Measurements from ENCODE around the gene NCKIPSD. TPM values are rescaled to one million over a fixed set of nuclear protein-coding genes. Genes with fewer than 3 reads are reported as not detected.

The NCKIPSD gene
- total RNA-seq, 1 experiment from 2014 or later = 26.9 TPM

GRCh38 chr3:48639944-48640606 lies 45.6 kb downstream of the NCKIPSD start:
- Mint-ChIP-seq H3K4me1 (ENCODE audit: low read depth, unreplicated experiment) (no peaks in the 10 kb centered on the region), H3K27ac (ENCODE audit: unreplicated experiment) (no peak overlapping the region), H3K36me3 (ENCODE audit: insufficient read depth, unreplicated experiment) (peaks cover 42% of the 10 kb centered on the region), H3K27me3 (ENCODE audit: unreplicated experiment) (no peaks in the 10 kb centered on the region), H3K9me3 (ENCODE audit: low read depth, unreplicated experiment) (no peaks in the 10 kb centered on the region), H3K4me3 (ENCODE audit: low read depth, unreplicated experiment) (no peak overlapping the region)
- CTCF ChIA-PET = no interaction called here
- no peak for TF ChIP-seq CTCF (IDR thresholded peaks at IDR 0.05; ENCODE audit: unreplicated experiment)
- intact Hi-C loops (cut with micrococcal nuclease; ENCODE audit: unreplicated experiment) = no loop called here
- DNase-seq = no peak
- no TSS peak for BruUV-seq (replicated peaks)

GRCh38 chr3:48637305-48637704 lies 48.4 kb downstream of the NCKIPSD start:
- Mint-ChIP-seq H3K9me3 (ENCODE audit: low read depth, unreplicated experiment) (no peaks in the 10 kb centered on the region), H3K27me3 (ENCODE audit: unreplicated experiment) (no peaks in the 10 kb centered on the region), H3K4me3 (ENCODE audit: low read depth, unreplicated experiment) (no peak overlapping the region), H3K4me1 (ENCODE audit: low read depth, unreplicated experiment) (no peaks in the 10 kb centered on the region), H3K27ac (ENCODE audit: unreplicated experiment) (no peak overlapping the region), H3K36me3 (ENCODE audit: insufficient read depth, unreplicated experiment) (peaks cover 45% of the 10 kb centered on the region)
- DNase-seq = no peak
- intact Hi-C loops (cut with micrococcal nuclease; ENCODE audit: unreplicated experiment) = no loop called here
- no TSS peak for BruUV-seq (replicated peaks)
- TF ChIP-seq CTCF (IDR thresholded peaks at IDR 0.05; ENCODE audit: unreplicated experiment) = no peak
- CTCF ChIA-PET = no interaction called here

DNA sequence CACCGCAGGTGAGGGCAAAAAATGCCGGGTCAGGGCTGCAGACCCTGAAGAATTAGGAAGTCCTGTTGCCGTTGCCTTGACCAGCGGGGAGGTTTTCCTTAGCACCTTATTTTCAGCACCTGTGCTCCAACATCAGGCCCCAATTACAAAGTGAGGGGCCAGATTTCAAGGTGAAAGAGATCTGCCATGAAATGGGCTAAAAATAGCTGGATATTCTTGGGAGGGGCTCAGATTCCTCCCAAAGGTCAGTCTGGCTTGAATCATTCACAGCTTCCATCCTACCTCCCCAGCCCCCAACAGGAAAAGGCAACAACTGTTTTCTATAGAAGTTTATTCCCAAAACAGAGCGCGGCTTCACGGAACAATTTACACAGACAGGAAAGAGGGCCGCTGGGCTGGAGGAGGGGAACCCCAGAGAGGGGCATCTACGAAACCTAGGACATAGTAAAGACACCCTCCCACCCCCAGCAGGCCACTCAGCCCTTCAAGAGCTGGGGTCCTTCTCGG lies 49.5 kb downstream of the NCKIPSD start:
- CTCF ChIA-PET = interaction anchor here (1.3 to 1.9 kb wide), 3 partner anchors 50 to 163 kb away, joined by 4 to 7 read pairs (median 4); no protein-coding TSS in a partner anchor
- H3K9me3 Mint-ChIP-seq (ENCODE audit: low read depth, unreplicated experiment) = no peaks in the 10 kb centered on the region
- peak overlapping the region; percentile 72 for H3K4me3 Mint-ChIP-seq (ENCODE audit: low read depth, unreplicated experiment)
- intact Hi-C loops (cut with micrococcal nuclease; ENCODE audit: unreplicated experiment) = no loop called here
- no peaks in the 10 kb centered on the region for H3K27me3 Mint-ChIP-seq (ENCODE audit: unreplicated experiment)
- no peak for TF ChIP-seq CTCF (IDR thresholded peaks at IDR 0.05; ENCODE audit: unreplicated experiment)
- H3K27ac Mint-ChIP-seq (ENCODE audit: unreplicated experiment) = no peak overlapping the region
- H3K36me3 Mint-ChIP-seq (ENCODE audit: insufficient read depth, unreplicated experiment) = peaks cover 40% of the 10 kb centered on the region
- DNase-seq = no peak
- H3K4me1 Mint-ChIP-seq (ENCODE audit: low read depth, unreplicated experiment) = no peaks in the 10 kb centered on the region
- BruUV-seq (replicated peaks) = no TSS peak

DNA sequence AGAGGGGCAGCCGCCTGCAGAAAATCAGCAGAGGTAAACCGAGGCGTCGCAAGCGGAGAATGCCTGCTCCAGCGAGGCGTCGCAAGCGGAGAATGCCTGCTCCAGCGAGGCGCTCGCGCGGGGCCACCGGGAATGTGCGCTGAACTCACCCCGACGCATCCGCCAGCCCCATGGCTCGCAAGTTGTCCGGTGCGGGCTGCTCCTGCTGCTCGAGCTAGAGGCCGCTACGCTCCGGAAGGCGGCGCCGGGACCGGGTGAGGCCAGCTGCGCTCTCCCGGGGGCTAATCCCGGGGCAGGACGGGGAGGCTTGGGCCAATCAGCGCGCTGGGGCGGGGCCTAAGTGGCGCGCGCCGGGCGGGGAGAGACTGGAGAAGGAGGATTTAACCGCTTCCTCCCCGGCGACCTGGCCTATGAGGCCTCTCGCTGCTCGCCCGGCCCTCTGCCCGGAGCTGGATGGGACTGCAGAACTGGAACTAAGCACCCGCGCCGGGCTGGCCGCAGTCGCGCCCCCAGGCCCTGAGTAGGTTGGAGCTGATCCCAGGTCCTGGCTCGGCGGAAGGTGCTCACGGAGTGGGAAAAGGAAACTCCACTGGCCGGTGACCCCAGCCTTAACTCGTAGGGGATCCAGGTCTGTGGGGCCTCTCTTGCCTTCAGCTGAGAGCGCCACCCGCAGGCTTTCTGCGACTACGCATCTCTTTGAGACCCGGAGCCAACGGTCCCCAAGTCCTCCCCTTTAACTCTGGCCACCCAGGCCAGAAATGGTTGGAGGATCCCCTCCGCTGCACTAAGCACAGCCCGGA lies 50.3 kb downstream of the NCKIPSD start, which contains the start of gene SLC26A6:
SLC26A6 (minus strand) TSS at position 240 of the 800 bp plus-strand sequence; CDS start at position 172, 68 bp downstream.
- peaks cover 40% of the 10 kb centered on the region for H3K36me3 Mint-ChIP-seq (ENCODE audit: insufficient read depth, unreplicated experiment)
- DNase-seq = peak; percentile 97
- H3K27ac Mint-ChIP-seq (ENCODE audit: unreplicated experiment) = no peak within 1 kb of the TSS
- no peaks in the 10 kb centered on the region for H3K27me3 Mint-ChIP-seq (ENCODE audit: unreplicated experiment)
- BruUV-seq (replicated peaks) = no TSS peak
- TF ChIP-seq CTCF (IDR thresholded peaks at IDR 0.05; ENCODE audit: unreplicated experiment) = no peak
- intact Hi-C loops (cut with micrococcal nuclease; ENCODE audit: unreplicated experiment) = loop anchor here (1.0 kb wide), 1 partner anchor 28 kb away; no protein-coding TSS in a partner anchor
- CTCF ChIA-PET = interaction anchor here (0.7 to 1.9 kb wide), 6 partner anchors 11 to 162 kb away, joined by 3 to 7 read pairs (median 4); partner anchors contain the start of genes CELSR3 and UQCRC1
- H3K4me1 Mint-ChIP-seq (ENCODE audit: low read depth, unreplicated experiment) = no peaks in the 10 kb centered on the region
- H3K4me3 Mint-ChIP-seq (ENCODE audit: low read depth, unreplicated experiment) = peak within 1 kb of the TSS; percentile 72
- no peaks in the 10 kb centered on the region for H3K9me3 Mint-ChIP-seq (ENCODE audit: low read depth, unreplicated experiment)

All from Calu3 (cell line).